WTC11 (cell line): ENCODE results near the gene CCDC154.

ENCODE experiments used
- CREB1 ChIP-seq: sonication (generic); formaldehyde crosslinking; IDR thresholded peaks from 2 replicates; pipeline ENCODE4 v1.8.0; 2023; ENCODE audit warnings: mild to moderate bottlenecking, missing genetic modification reagents
- ELF4 ChIP-seq: sonication (generic); formaldehyde crosslinking; IDR thresholded peaks from 2 replicates; pipeline ENCODE4 v1.8.1; 2022; ENCODE audit warnings: low read depth, mild to moderate bottlenecking, moderate library complexity, missing genetic modification reagents
- ESRRA ChIP-seq: sonication (generic); formaldehyde crosslinking; IDR thresholded peaks from 2 replicates; pipeline ENCODE4 v1.8.1; 2022; ENCODE audit warnings: mild to moderate bottlenecking, missing genetic modification reagents, borderline replicate concordance
- JUN ChIP-seq: sonication (generic); formaldehyde crosslinking; IDR thresholded peaks from 2 replicates; pipeline ENCODE4 v1.8.0; 2023; ENCODE audit warnings: mild to moderate bottlenecking, missing genetic modification reagents
- NFE2L1 ChIP-seq: sonication (generic); formaldehyde crosslinking; IDR thresholded peaks from 2 replicates; pipeline ENCODE4 v1.8.1; 2023; ENCODE audit warnings: missing genetic modification reagents
- NR2C2 ChIP-seq: sonication (generic); formaldehyde crosslinking; IDR thresholded peaks from 2 replicates; pipeline ENCODE4 v1.8.0; 2022; ENCODE audit warnings: mild to moderate bottlenecking, missing genetic modification reagents
- NR3C1 ChIP-seq: sonication (generic); formaldehyde crosslinking; conservative IDR thresholded peaks from 2 replicates; pipeline ENCODE4 v1.8.1; 2023; ENCODE audit warnings: low read depth, mild to moderate bottlenecking, missing genetic modification reagents
- TEAD4 ChIP-seq: sonication (generic); formaldehyde crosslinking; IDR thresholded peaks from 2 replicates; pipeline ENCODE4 v1.8.0; 2022; ENCODE audit warnings: mild to moderate bottlenecking, missing genetic modification reagents
- TP53 ChIP-seq: sonication (generic); formaldehyde crosslinking; IDR thresholded peaks from 2 replicates; pipeline ENCODE4 v1.8.1; 2023; ENCODE audit warnings: mild to moderate bottlenecking, missing genetic modification reagents
- ZNF281 ChIP-seq: sonication (generic); formaldehyde crosslinking; IDR thresholded peaks from 2 replicates; pipeline ENCODE4 v1.8.0; 2023; ENCODE audit warnings: mild to moderate bottlenecking, missing genetic modification reagents
- ZNF317 ChIP-seq: sonication (generic); formaldehyde crosslinking; IDR thresholded peaks from 2 replicates; pipeline ENCODE4 v1.8.1; 2023; ENCODE audit warnings: low read depth, mild to moderate bottlenecking, moderate library complexity, missing genetic modification reagents, borderline replicate concordance
- TF ChIP-seq, protein P1 (sequence below): fragments of 200-600 bp; IDR thresholded peaks from 2 replicates; pipeline ENCODE4 v1.8.0; 2022; ENCODE audit warnings: antibody characterized with exemption
- TF ChIP-seq, protein P2 (sequence below): sonication (generic); formaldehyde crosslinking; IDR thresholded peaks from 2 replicates; pipeline ENCODE4 v1.8.1; 2022; ENCODE audit warnings: missing genetic modification reagents, borderline replicate concordance

GRCh38 chr16:1427473-1428461, 16.6 kb downstream of the CCDC154 start:
- TF ChIP-seq, protein P1, sequence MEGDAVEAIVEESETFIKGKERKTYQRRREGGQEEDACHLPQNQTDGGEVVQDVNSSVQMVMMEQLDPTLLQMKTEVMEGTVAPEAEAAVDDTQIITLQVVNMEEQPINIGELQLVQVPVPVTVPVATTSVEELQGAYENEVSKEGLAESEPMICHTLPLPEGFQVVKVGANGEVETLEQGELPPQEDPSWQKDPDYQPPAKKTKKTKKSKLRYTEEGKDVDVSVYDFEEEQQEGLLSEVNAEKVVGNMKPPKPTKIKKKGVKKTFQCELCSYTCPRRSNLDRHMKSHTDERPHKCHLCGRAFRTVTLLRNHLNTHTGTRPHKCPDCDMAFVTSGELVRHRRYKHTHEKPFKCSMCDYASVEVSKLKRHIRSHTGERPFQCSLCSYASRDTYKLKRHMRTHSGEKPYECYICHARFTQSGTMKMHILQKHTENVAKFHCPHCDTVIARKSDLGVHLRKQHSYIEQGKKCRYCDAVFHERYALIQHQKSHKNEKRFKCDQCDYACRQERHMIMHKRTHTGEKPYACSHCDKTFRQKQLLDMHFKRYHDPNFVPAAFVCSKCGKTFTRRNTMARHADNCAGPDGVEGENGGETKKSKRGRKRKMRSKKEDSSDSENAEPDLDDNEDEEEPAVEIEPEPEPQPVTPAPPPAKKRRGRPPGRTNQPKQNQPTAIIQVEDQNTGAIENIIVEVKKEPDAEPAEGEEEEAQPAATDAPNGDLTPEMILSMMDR, result no peak
- no peak for TF ChIP-seq TP53 (CRISPR knock-in tag)
- TF ChIP-seq NFE2L1 (CRISPR knock-in tag), result no peak
- no peak for TF ChIP-seq ZNF281 (CRISPR knock-in tag)
- no peak for TF ChIP-seq ZNF317
- TF ChIP-seq CREB1 (CRISPR knock-in tag), result no peak
- TF ChIP-seq JUN (CRISPR knock-in tag), result no peak
- no peak for TF ChIP-seq ELF4
- no peak for TF ChIP-seq NR3C1 (CRISPR knock-in tag)
- TF ChIP-seq TEAD4 (CRISPR knock-in tag), result no peak
- TF ChIP-seq, protein P2, sequence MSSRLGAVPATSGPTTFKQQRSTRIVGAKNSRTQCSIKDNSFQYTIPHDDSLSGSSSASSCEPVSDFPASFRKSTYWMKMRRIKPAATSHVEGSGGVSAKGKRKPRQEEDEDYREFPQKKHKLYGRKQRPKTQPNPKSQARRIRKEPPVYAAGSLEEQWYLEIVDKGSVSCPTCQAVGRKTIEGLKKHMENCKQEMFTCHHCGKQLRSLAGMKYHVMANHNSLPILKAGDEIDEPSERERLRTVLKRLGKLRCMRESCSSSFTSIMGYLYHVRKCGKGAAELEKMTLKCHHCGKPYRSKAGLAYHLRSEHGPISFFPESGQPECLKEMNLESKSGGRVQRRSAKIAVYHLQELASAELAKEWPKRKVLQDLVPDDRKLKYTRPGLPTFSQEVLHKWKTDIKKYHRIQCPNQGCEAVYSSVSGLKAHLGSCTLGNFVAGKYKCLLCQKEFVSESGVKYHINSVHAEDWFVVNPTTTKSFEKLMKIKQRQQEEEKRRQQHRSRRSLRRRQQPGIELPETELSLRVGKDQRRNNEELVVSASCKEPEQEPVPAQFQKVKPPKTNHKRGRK, result no peak
- TF ChIP-seq NR2C2 (CRISPR knock-in tag), result no peak
- TF ChIP-seq ESRRA (CRISPR knock-in tag), result no peak
